OCI-LY1 (cell line): Measurements from ENCODE around the gene EPS8L3.

ENCODE experiments used
- CTCF ChIP-seq: fragments of 200-600 bp; sonication (generic), shearing (Covaris generic); IDR thresholded peaks from 2 replicates; pipeline ENCODE4 v1.5.1; 2017; ENCODE audit warnings: mild to moderate bottlenecking, antibody characterized with exemption, low read length, moderate library complexity, mixed read lengths
- EZH2 ChIP-seq: fragments of 200-600 bp; sonication (generic), shearing (Covaris generic); IDR thresholded peaks from 2 replicates; pipeline ENCODE4 v1.8.0; 2017; ENCODE audit warnings: borderline replicate concordance, mixed run types, mild to moderate bottlenecking, antibody characterized with exemption, low read length, moderate library complexity, mixed read lengths

- TF ChIP-seq CTCF (no peak), EZH2 (no peak)
Measured at GRCh38 chr1:109807402-109807801, 43.7 kb upstream of the EPS8L3 start.
